PFSK-1 (cell line): ENCODE measurements around the gene SH2D3C.

Source experiments
- REST ChIP-seq, 2 experiments: IDR thresholded peaks; 2 replicates each; pipeline versions ENCODE4 v1.6.1 to v1.8.0; 2011 to 2012; ENCODE audit warnings: low read depth in 2 of 2, low read length in 2 of 2, control low read depth in 1 of 2, inconsistent platforms in 1 of 2, mild to moderate bottlenecking in 1 of 2, moderate library complexity in 1 of 2; ENCODE audit not compliant: insufficient read depth in 1 of 2
- TAF1 ChIP-seq: IDR thresholded peaks from 2 replicates; pipeline ENCODE4 v1.6.1; 2012; ENCODE audit warnings: low read length, control low read depth, borderline replicate concordance; ENCODE audit not compliant: insufficient read depth

GRCh38 chr9:127789179-127789578, 10.7 kb upstream of the SH2D3C start:
- no peak for TF ChIP-seq REST (IDR thresholded peaks at IDR 0.05; ENCODE audit: insufficient read depth in 1 of 2, low read depth in 2 of 2, low read length in 2 of 2)
- no peak for TF ChIP-seq TAF1
